GM15510 (cell line): ENCODE data around the gene AZU1.

Experiments used
- POLR2A ChIP-seq: IDR thresholded peaks from 3 replicates; pipeline ENCODE4 v1.6.1; 2011; ENCODE audit warnings: borderline replicate concordance; ENCODE audit not compliant: insufficient read length; ENCODE audit errors: extremely low read depth

Gene AZU1

DNA sequence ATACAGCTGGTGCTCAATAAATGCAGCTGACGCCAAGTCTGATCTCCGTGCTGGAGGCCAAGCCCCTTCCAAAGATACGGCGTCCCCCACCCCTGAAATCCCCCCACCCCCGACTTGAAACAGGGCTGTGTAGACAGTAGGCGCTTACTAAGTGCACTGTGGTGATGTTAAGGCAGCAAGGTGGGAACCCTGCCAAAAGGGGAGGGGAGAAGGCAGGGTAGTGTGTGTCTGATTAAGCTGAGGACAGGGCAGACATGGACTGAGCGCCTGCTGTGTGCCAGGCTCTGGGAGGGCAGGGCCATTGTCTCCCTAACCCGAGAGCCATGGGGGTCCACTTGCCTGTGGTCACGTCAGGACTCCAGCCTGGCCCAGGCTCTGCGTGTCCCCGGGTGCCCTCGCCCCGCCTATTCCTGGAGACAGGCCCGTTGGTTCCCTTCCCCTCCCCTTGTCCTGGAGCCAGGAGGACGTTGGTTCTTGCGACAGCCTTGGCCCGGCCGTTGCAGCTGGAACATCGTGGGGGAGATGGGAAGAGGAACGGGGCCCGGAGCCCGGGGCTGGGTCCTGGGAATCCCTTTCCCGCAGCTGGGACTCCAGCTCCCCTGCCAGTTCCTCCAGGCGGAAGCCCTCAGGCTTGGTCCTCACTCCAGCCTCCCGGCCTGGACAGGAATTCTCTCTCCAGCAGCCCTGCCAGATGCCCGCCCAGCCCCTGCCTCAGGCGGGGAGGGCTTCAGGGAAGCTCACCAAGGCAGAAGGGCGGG lies 22.8 kb downstream of the AZU1 start:
- TF ChIP-seq POLR2A, result no peak

DNA sequence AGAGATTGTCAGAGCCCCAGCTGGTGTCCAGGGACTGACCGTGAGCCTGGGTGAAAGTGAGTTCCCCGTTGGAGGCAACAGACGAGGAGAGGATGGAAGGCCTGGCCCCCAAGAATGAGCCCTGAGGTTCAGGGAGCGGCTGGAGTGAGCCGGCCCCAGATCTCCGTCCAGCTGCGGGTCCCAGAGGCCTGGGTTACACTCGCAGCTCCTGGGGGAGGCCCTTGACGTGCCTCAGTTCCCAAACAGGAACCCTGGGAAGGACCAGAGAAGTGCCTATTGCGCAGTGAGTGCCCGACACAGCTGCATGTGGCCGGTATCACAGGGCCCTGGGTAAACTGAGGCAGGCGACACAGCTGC lies 23.3 kb downstream of the AZU1 start:
- no peak for TF ChIP-seq POLR2A

DNA sequence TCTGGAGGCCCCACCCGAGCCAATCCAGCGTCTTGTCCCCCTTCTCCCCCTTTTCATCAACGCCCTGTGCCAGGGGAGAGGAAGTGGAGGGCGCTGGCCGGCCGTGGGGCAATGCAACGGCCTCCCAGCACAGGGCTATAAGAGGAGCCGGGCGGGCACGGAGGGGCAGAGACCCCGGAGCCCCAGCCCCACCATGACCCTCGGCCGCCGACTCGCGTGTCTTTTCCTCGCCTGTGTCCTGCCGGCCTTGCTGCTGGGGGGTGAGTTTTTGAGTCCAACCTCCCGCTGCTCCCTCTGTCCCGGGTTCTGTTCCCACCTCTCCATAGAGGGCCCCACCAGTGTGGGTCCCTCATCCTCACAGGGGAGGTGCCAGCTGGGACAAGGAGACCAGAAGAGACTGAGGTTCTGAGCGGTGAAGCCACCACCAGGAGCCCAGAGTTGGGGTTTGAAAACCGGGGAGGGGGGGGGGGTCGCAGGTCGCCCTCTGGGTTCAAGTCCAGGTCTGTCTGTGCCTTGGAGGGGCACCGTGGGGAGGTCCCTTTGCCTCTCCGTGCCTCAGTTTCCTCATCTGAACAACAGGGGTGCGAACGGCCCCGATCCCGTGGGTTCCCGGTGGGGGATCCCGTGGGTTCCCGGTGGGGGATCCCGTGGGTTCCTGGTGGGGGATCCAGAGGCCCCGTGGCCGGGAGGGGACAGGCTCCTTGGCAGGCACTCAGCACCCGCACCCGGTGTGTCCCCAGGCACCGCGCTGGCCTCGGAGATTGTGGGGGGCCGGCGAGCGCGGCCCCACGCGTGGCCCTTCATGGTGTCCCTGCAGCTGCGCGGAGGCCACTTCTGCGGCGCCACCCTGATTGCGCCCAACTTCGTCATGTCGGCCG lies 24.7 kb downstream of the AZU1 start, which contains the start of gene ELANE:
Gene ELANE (plus strand): TSS at position 168 of the 878 bp plus-strand sequence. CDS start 26 bp downstream, at position 194.
- no peak for TF ChIP-seq POLR2A

- TF ChIP-seq POLR2A, result no peak
Measured at GRCh38 chr19:853014-853585, 25.5 kb downstream of the AZU1 start.

DNA sequence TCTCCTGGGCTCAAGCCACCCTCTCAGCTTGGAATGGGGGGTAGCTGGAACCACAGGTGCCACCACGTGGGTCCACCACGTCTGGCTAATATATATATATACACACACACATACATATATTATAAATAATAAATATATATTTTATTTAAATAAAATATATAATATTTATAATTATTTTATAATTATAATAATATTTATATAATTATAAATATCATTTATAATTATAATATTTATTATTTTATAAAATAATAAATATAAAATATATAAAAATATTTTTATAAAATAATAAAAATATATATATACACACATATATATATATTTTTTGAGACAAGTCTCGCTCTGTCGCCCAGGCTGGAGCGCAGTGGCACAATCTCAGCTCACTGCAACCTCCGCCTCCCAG lies 26.9 kb downstream of the AZU1 start:
- no peak for TF ChIP-seq POLR2A

DNA sequence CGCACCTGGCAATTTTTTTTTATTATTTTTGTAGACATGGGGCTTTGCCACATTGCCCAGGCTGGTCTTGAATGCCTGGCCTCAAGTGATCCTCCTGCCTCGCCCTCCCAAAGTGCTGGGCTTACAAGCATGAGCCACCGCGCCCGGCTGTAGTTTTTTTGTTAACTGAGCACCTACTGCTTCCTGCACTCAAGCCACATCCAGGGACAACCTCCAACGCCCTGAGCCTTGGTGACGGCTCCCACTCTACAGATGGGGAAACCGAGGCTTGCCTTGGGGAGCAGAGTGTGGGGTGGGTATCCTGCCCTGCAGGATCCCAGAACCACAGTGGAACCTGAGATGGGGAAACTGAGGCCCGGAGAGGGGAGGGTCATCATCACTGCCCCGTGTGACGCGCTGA lies 27.5 kb downstream of the AZU1 start:
- no peak for TF ChIP-seq POLR2A

- no peak for TF ChIP-seq POLR2A
Measured at GRCh38 chr19:855566-856120, 28.0 kb downstream of the AZU1 start.

- TF ChIP-seq POLR2A, result no peak
Measured at GRCh38 chr19:858284-858683, 30.6 kb downstream of the AZU1 start.

DNA sequence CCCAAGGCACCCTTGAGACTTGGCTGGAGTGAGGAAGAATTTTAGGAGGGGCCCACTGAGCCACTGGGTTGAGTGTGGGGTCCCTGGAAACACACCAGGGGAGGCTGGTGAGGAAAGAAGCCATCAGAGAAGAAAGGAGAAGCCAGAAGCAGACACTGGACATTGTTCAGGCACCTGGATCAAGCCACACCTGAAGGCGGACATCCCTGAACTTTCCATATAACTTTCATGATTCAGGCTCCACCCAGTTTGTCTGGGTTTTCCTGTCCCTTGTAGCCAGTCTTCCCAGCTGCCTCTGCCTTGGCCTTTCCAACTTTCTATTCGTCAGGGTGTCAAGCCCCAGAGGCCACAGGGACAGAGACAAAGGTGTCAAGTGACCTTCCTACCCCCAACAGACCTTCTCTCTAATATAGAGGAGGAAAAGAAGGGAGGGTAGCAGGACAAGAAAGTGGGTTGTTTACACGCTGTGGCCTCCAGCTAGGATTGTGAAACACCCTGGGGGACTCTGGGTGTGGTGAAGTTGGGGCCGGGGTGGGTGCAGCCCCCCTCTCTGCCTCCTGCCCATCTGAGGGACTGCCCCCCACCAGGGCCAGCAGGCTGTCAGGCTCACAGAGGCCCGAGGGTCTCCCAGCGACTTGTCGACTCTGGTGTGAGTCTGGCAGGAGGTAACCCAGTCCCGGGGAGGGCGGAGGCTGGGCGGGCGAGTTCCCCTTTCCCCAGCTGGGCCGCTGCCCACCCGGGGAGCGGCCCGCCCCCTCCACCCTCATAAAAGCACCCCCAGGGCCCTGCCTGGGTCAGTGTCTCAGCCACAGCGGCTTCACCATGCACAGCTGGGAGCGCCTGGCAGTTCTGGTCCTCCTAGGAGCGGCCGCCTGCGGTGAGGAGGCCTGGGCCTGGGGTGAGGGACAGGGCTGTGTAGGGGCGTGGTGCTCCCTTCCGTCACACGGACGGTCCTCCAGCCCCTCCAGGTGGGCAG lies 31.5 kb downstream of the AZU1 start, which contains the start of gene CFD:
Gene CFD (plus strand): TSS at position 797 of the 976 bp plus-strand sequence. CDS start 26 bp downstream, at position 823.
- no peak for TF ChIP-seq POLR2A

GRCh38 chr19:861141-861755 lies 33.6 kb downstream of the AZU1 start:
- no peak for TF ChIP-seq POLR2A

DNA sequence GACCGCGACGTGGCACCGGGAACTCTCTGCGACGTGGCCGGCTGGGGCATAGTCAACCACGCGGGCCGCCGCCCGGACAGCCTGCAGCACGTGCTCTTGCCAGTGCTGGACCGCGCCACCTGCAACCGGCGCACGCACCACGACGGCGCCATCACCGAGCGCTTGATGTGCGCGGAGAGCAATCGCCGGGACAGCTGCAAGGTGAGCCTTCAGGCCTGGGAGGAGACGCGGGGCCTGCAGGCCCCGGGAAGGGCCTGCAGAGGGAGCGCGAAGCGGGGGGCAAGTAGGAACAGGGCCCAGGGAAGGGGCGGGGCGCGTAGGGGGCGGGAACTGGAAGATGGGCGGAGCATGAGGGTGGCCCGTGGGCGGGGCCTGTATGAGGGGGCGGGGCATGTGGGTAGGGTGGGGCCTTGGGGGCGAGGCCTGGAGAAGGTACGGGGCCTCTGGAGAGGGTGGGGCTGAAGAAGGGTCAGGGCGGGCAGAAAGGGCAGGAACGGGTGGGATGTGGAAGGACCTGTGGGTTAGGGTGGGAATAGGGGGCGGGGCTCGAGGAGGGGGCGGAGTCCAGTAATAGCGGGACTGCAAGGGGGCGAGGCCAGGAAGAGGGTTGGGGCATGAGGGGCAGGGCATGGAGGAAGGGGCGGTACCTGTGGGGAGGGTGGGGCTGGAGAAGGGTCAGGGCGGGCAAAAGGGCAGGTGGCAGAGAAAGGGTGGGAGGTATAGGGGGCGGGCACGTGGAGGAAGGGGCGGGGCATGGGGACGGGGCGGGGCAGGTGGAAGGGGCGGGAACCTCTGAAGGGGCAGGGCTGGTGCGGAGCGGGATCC lies 34.3 kb downstream of the AZU1 start:
- no peak for TF ChIP-seq POLR2A

- no peak for TF ChIP-seq POLR2A
Measured at GRCh38 chr19:862581-863314, 35.1 kb downstream of the AZU1 start.
